Measurements from ENCODE around the gene PIGK. TPM values are rescaled to one million over a fixed set of nuclear protein-coding genes. Genes with fewer than 3 reads are reported as not detected.

The PIGK gene
- total and polyA plus RNA-seq, 8 donors = 0.58 to 62.4 (median 8.5) TPM

DNA sequence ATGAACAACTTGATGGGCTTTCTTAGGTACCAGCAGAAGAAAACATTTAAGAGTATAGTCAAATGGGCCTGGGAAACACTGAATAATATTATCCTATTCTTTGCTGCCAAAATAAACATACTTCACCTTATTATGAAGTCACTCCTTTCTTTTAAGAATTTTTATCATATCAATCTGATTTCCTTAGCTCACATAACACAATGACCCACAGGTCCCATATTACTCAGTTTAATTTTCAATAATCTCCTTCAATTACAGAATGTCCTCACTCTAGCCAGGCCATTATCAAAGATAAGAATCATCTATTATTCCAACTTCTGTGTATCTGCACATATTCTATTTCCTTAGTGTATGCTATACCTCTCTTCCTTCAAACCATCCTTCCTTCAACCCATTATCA lies 63.0 kb downstream of the PIGK start:
- H3K9me3 ChIP-seq = peaks cover 0 to 5% (median 0%) of the 10 kb centered on the region in 4 donors
- no peak for TF ChIP-seq EP300 (IDR thresholded peaks at IDR 0.05)
- no peak for TF ChIP-seq POLR2A (IDR thresholded peaks at IDR 0.05)
- no peak for TF ChIP-seq POLR2AphosphoS5 (IDR thresholded peaks at IDR 0.05)
- TF ChIP-seq, protein P1, sequence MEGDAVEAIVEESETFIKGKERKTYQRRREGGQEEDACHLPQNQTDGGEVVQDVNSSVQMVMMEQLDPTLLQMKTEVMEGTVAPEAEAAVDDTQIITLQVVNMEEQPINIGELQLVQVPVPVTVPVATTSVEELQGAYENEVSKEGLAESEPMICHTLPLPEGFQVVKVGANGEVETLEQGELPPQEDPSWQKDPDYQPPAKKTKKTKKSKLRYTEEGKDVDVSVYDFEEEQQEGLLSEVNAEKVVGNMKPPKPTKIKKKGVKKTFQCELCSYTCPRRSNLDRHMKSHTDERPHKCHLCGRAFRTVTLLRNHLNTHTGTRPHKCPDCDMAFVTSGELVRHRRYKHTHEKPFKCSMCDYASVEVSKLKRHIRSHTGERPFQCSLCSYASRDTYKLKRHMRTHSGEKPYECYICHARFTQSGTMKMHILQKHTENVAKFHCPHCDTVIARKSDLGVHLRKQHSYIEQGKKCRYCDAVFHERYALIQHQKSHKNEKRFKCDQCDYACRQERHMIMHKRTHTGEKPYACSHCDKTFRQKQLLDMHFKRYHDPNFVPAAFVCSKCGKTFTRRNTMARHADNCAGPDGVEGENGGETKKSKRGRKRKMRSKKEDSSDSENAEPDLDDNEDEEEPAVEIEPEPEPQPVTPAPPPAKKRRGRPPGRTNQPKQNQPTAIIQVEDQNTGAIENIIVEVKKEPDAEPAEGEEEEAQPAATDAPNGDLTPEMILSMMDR (IDR thresholded peaks at IDR 0.05) = no peak
- H3K4me1 ChIP-seq = no peaks in the 10 kb centered on the region
- H3K36me3 ChIP-seq = peaks cover 0 to 42% (median 32%) of the 10 kb centered on the region in 4 donors
- H3K27me3 ChIP-seq = no peaks in the 10 kb centered on the region
- intact Hi-C loops (cut with DNase I; ENCODE audit: low total_unique reads) = loop anchor here (10.0 kb wide), 1 partner anchor 379 kb away; no protein-coding TSS in a partner anchor
- DNase-seq = no peak
- no peak overlapping the region for H3K27ac ChIP-seq
- H3K4me3 ChIP-seq = no peak overlapping the region

DNA sequence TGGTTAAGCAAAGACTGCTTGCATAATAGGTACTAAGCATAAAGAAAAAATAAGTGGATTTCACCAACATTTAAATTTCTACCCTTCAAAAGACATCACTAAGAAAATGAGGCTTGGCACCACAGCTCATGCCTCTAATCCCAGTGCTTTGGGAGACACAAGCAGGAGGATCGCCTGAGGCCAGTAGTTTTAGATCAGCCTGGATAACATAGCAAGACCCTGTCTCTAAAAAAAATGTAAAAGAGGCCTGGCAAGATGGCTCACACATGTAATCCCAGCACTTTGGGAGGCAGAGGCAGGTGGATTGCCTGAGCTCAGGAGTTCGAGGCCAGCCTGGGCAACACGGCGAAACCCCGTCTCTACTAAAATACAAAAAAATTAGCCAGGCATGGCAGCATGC lies 73.0 kb downstream of the PIGK start:
- no peak for TF ChIP-seq EP300 (IDR thresholded peaks at IDR 0.05)
- no peak for TF ChIP-seq POLR2A (IDR thresholded peaks at IDR 0.05)
- TF ChIP-seq, protein P1 (IDR thresholded peaks at IDR 0.05) = no peak
- no peak for TF ChIP-seq POLR2AphosphoS5 (IDR thresholded peaks at IDR 0.05)
- Histone ChIP-seq H3K4me1 (no peaks in the 10 kb centered on the region), H3K27ac (no peak overlapping the region), H3K4me3 (no peak overlapping the region), H3K36me3 (no peaks in the 10 kb centered on the region), H3K9me3 (no peaks in the 10 kb centered on the region), H3K27me3 (no peaks in the 10 kb centered on the region)
- no peak for DNase-seq
- intact Hi-C loops (cut with DNase I; ENCODE audit: low total_unique reads) = no loop called here
- WGBS, 5 donors = 96 to 100% (median 98%) methylated on average over 5 of the region's 5 CpGs

DNA sequence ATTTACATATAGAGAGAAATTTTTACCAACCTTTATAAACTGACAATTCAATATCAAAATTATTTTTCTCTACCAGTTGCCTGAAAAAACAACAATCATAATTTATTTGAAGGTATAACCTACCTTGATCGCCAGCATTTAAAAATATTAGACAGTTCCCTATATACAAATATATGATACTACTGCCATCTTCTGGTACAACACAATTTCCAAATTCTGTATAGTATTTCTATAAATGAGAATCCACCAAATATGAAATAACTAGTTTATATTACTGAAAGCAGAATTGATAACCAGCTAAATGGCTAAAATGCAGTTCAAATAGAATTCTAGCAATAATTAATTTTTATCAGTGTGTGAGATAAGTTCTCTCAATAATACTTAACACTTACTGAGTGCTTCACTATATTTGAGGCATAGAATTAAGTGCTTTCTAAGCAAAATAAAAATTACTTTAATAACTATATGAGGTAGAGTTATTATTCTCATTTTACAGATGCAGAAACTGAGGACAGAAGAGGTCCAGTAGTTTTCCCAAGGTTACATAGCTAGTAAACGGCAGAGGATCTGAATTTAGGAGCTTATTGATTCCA lies 75.6 kb downstream of the PIGK start:
- no peak overlapping the region for H3K4me3 ChIP-seq
- H3K4me1 ChIP-seq = no peaks in the 10 kb centered on the region
- no peak overlapping the region for H3K27ac ChIP-seq
- peak in 1 of 2 donors; percentile 28 for DNase-seq
- WGBS, 5 donors = 54 to 58% (median 55%) methylated on average over 2 of the region's 2 CpGs
- TF ChIP-seq EP300 (IDR thresholded peaks at IDR 0.05) (no peak), POLR2AphosphoS5 (IDR thresholded peaks at IDR 0.05) (no peak), POLR2A (IDR thresholded peaks at IDR 0.05) (no peak)
- TF ChIP-seq, protein P1 (IDR thresholded peaks at IDR 0.05) = no peak
- no peaks in the 10 kb centered on the region for H3K27me3 ChIP-seq
- intact Hi-C loops (cut with DNase I; ENCODE audit: low total_unique reads) = no loop called here
- H3K36me3 ChIP-seq = no peaks in the 10 kb centered on the region
- H3K9me3 ChIP-seq = no peaks in the 10 kb centered on the region

DNA sequence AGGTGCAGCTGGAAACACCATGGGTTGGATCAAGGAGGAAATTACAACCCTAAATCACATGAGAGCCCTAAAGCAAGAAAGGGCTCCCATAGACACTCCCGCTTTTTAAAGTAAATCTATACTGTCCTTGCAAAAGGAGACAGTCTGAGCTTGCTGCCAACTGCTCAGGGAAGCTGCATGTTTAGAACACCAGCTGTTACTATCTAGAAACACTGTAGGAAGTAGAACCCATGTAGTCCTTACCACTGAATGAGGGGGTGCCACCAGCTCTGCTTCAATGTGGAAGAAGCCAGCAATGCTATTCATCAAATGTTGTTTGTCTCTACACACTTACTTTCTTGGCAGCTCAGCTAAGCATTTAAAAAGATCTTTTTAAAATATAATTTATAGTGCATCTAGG lies 79.8 kb downstream of the PIGK start:
- TF ChIP-seq, protein P1 (IDR thresholded peaks at IDR 0.05) = no peak
- TF ChIP-seq EP300 (IDR thresholded peaks at IDR 0.05) = no peak
- no peak for TF ChIP-seq POLR2A (IDR thresholded peaks at IDR 0.05)
- TF ChIP-seq POLR2AphosphoS5 (IDR thresholded peaks at IDR 0.05) = no peak
- intact Hi-C loops (cut with DNase I; ENCODE audit: low total_unique reads) = no loop called here
- no peak for DNase-seq
- H3K27ac ChIP-seq = no peak overlapping the region
- H3K9me3 ChIP-seq = no peaks in the 10 kb centered on the region
- H3K4me1 ChIP-seq = no peaks in the 10 kb centered on the region
- WGBS, 5 donors = 85 to 100% (median 93%) methylated on average over 1 of the region's 1 CpG
- H3K27me3 ChIP-seq = no peaks in the 10 kb centered on the region
- H3K36me3 ChIP-seq = no peaks in the 10 kb centered on the region
- H3K4me3 ChIP-seq = no peak overlapping the region

Measured in stomach (tissue), 9 donors.